ENCODE data around the gene EIF4EBP3.

GRCh38 chr5:140550147-140551079, 3.0 kb downstream of the EIF4EBP3 start:
- no peak for TF ChIP-seq CTCF (IDR thresholded peaks at IDR 0.05 in 8 of 11, conservative IDR thresholded peaks at IDR 0.05 in 3 of 11)
- no peak for TF ChIP-seq POLR2A (IDR thresholded peaks at IDR 0.05)
- TF ChIP-seq POLR2AphosphoS5 (IDR thresholded peaks at IDR 0.05) = no peak

Data from spleen (tissue), 7 donors.